ENCODE data around the gene MYL10.
"Not testable (repeated sequence)": the region's sequence is repeated elsewhere in the genome, so short reads cannot be mapped to it uniquely, and the experiment has no call there.

Gene MYL10

DNA sequence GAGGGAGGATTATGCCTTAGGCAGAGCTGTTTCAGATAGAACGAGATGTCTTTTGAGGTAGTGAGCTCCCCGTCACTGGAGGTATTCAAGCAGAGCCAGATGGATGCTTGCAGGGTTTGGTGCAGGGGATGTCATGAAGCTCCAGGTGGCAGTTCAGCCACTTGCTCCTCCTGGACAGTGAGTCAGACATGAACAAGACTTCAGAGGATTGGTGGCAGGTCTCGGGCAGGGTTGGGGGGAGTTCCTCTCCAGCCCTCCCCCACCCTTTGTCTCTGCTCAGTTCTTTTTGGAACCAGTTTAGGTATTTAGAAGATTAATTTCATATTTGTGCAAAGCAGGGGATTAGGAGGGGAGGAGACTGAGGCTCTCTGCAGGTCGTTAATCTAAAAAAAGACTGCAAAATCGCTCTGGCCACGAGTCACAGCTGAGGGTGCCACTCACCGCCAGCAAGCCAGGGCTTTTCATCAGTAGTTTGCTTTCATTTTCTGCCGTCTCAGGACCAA is 21.5 kb upstream of the MYL10 start:
- DNase-seq = no peak

DNA sequence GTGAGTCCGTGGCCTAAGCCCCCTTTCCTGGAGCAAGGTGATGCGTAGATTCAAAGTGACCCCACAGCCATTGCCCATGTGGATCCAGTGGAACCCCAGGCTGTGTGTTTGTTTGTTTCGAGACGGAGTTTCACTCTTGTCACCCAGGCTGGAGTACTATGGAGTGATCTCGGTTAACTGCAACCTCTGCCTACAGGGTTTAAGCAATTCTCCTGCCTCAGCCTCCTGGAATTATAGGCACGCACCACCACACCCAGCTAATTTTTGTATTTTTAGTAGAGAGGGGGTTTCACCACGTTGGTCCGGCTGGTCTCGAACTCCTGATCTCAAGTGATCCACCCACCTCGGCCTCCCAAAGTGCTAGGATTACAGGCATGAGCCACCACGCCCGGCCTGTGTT is 18.8 kb upstream of the MYL10 start:
- DNase-seq = not testable (repeated sequence)

DNA sequence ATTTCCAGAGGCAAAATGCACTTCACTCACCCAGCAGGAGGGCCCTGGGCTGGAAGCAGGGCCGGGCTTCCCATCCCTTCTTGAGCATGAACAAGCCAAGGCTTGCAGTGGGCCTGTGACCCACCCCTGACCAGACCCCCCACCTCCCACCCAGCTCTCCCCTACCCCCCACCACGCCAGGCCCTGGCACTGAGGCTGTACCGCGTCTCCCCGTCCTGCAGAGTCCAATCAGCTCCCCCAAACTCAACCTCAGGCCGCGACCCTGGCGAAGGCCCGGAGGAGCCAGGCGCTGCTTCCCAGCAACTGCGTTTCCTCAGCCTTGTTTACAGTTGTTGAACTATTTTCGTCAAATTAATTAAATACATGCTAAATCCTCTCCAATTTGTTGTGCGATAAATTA is 16.9 kb upstream of the MYL10 start:
- DNase-seq = no peak

DNA sequence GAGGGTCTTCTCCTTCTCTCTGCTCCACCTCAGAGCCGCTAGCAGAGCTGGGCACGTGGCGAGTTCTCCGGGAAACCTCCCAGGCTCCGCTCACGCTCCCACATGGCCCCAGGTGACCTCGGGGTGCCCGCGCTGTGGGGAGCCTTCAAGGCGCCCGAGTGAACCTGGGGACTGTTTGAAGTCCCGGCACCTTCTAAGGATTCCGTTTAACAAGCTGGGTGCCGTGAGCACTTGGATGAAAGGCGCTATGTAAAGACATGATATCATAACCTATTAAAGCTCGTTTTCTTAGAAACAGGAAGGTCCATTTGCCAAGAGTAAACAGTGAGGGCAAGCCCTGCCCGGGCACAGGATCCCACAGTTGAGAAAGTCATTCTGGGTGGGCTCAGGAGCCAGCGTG is 15.8 kb upstream of the MYL10 start:
- DNase-seq = no peak

DNA sequence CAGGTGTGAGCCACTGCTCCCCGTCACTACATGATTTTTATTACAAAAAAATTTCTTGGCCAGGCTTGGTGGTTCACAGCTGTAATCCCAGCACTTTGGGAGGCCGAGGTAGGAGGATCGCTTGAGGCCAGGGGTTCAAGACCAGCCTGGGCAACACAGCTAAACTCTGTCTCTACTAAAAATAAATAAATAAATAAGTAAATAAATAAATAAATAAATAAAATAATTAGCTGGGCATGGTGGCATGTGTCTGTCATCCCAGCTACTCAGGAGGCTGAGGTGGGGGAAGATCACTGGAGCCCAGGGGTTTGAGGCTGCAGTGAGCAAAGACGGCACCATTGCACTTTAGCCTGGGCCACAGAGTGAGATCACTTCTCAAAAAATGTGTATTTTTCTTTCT is 10.0 kb upstream of the MYL10 start:
- not testable (repeated sequence) for DNase-seq

DNA sequence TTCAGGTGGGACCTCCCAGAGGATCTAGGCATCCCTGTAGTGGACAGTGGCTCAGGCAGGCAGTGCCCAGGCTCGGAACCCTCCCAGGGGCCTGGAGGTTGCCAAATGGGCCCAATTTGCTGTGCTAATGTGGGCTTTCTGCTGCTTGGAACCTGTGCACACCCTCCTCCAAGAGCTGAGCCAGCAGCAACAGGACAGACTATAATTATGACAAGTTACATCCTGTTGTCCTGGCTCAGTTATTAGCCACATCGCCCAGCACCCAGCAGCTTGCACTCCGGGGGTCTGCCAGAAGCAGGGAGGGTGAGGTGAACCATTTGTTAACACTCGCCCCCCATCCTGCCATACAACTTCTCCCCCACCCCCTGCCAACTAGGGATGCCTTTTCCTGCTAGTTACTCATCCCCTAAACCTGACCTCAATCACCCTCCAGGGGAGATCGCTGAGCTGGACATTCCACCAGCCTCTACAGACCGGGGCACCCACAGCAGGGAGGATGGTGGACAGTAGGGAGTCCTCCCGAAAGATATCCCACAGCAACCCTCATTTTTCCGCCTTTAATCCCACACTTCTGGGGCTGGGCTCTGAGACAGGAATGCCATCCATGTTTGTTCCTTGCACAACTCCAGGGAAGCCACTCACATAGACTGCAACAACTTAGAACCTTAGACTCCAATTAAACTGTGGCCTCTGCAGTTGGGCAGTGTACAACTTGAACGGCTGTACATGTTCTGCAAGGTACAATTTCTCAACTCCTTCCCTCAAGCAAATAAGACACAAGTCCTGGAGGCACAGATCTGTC is 7.9 kb upstream of the MYL10 start:
- DNase-seq = no peak

DNA sequence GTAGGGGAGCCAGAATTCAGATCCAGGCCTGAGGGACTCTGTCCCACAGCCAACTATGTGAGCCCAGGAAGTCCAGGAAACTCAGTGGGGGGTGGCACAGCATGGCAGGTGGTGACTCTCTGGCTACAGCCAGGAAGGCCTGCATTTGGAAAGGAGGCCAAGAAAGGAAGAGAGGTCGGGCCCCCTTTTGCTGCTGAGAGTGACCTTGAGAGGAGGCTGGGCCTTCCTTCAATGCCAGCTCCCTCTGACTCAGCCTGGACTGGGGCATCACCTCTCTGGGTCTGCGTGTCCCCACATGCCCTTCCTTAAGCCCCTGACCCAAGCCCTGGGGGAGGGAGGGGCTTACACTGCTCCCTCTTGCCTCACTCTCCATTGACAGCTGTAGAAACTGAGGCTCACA is 6.4 kb upstream of the MYL10 start:
- no peak for DNase-seq

DNA sequence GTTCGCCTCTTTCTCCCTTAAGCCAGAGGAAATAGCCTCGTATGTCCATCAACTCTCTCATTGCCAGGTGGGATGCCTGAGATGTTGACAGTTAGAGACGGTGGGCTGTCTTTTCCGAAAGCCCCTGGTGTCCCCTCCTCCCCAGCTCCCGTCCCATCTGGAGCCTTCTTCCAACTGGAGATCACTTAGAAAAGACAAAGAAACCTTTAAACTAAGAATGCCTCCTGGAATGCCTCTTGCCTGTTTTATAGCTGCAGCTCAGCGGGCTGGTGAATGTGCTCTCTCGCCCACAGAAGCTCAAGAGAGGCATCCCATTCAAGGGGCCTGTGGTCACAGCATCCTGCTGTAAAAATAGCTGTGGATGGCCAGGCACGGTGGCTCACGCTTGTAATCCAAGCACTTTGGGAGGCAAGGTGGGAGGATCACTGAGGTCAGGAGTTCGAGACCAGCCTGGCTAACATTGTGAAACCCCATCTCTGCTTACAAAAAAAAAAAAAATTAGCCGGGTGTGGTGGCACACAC is 5.2 kb upstream of the MYL10 start:
- DNase-seq = no peak

DNA sequence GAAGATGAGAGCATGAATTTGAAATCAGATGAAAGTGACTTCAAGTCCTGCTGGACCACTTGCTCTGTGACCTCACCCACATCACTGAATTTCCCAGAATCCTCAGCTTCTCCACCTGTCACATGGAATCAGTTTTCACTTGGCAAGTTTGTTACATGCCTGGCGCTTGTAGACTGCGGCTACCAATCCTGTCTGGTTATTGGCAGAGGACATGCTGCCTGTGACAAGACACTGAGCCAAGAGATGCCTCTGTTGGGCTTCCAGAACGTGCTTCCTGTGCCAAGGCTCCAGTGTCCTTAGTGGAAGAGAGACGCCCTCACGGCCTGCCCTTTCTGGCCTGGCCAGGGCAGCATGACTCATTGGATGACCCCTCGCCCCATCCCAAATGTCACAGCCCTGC is 4.4 kb upstream of the MYL10 start:
- DNase-seq = no peak

DNA sequence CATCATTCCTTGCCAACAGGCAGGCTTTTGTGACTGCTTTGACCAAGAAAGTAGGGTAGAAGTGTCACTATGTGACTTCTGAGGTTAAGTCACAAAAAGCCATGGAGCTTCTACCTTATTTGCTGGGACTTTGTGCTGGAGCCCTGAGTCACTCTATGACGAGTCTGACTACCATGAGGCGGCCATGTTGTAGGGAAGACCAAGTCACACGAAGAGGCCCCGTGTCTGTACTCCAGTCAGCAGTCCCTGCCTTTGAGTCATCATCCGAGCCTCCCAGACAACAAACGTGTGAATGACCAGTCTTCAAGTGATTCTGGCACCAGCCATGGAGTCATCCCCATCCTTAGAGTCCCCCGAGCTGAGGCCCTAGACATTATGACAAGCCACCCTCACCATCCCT is 3.5 kb upstream of the MYL10 start:
- DNase-seq = no peak

DNA sequence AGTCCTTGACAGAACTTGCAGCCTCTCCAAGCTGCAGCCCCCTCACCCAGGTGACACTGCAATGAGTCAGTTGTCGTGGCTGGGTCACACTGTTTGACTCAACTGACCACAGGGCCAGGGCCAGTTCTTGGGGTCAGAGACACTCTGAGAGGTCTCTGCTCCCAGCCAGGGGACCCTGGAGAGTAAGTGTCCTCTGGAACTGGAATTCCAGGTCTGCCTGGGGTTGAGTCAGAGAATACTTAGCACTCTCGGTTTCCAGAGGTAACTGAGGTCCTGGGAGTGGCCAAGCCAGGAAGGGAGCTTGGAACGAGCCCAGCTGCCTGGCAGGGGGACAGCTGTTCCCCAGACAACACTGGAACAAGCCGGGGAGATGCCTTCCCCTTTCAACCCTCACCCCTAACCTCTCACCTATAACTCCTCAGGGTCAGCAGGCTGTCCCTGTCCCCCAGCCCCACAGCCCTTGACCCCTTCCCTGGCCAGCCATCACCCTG is 2.2 kb upstream of the MYL10 start:
- DNase-seq = no peak

DNA sequence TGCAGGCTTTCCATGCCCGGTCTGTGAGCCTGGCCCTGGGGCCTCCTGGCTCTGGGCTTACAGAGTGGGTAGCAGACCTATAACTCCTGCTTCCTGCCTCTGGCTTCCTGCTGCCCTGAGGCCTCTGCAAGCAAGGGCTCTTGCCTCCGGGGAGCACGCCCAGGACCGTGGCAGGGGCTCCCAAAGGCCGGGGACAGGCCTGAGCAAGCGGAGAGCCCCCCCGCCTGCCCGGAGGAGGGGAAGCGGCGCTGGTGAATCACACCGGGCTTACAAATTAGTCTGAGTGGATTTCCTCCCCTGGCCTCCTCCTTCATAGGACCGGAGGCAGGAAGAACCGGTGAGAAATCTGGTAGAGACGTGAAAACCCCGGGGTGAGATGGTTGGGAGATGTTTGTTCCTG is 1.5 kb upstream of the MYL10 start:
- DNase-seq = no peak

DNA sequence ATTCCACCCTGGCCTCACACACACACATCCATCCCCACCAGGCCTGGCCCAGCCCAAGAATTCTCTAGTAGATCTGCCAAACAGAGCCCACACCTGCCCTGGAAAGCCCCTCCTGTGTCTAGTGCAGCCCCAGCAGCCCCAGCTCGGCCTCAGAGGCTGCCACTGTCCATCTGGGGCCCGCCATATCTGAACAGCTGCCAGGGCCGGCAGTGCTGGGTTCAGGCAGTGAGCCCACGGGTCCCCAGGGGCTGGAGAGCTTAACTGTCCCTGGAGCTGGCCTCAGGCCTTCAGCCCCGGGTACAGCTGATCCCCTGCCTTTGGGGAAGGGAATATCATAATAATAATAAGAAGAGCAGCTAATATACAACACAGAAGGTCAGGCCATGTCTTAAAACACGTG is 574 bp downstream of the MYL10 start:
- DNase-seq = no peak

DNA sequence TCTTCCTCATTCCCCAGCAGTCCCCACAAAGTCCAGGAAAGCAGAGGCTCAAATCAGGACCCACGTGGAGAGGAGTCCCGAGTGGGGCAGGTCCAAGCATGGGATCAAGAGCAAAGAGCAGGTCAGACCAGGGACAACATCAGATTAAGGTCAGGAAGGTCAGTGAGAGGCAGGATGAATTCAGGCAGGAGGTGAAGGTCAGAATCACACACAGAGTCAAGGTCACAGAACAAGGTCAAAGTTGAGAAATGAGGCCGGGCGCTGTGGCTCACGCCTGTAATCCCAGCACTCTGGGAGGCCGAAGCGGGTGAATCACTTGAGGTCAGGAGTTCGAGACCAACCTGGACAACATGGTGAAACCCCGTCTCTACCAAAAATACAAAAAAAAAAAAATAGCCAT is 2.3 kb downstream of the MYL10 start:
- DNase-seq = no peak

DNA sequence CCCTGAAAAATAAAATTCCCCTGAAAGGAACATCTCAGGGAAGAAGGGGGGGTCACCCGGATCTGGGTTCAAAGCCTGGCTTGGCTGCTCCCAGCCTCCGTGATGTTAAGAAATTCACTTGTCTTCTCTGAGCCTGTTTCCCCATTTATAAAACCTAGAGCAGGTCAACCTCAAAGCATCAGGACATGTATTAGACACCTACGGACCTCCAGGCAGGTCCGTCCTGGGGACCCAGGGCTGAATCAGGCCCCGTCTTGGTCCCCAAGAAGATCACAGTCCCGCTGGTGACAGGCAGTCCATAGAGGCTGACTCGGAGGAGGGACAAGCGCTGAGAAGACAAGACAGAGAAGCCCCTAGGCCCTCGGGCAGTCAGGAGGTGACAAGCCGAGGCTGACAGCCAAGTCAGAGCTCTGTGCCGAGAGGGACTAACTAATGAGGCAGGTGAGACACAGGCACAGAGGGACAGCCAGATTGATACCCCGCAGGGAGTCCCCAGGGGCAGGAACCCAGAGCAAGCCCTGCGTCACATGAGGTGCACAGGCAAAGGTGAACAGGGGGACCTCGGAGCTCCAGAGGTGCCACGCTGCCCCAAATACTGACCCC is 2.9 kb downstream of the MYL10 start:
- DNase-seq = no peak

DNA sequence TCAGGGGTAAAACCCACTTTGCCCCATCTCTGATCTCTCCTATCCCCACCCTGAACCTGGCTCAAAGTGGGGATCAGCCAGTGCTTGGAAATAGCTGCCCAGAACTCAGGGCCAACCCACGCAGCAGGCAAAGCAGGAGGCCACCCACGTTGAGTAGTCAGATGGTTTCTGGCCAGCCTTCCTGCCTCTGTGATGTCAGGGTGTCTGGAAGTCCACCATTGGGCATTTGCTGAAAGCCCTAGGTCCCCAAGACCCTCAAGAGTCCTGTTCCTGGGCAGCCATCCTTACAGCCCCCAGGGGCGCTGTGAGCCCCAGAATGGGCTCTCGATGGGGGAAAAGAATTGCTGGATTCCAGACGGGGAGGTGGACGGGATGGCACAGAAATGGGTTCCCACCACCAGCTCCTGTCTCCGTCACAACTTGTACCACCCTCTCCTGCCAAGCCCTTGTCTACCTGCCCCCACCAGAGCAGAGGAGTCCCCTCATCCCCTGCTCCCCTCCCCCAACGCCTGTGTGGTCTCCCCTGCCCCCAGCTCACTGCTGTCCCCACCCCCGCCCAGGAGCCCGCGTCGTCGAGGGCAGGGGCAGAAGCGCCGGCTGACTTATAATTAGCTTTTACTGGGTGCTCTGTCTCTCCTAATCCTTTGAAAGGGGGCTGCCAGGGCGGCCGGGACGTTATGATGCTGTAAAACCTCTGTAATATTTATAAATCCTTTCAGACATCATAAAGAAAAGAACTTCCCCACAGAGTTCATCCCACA is 3.9 kb downstream of the MYL10 start:
- no peak for DNase-seq

DNA sequence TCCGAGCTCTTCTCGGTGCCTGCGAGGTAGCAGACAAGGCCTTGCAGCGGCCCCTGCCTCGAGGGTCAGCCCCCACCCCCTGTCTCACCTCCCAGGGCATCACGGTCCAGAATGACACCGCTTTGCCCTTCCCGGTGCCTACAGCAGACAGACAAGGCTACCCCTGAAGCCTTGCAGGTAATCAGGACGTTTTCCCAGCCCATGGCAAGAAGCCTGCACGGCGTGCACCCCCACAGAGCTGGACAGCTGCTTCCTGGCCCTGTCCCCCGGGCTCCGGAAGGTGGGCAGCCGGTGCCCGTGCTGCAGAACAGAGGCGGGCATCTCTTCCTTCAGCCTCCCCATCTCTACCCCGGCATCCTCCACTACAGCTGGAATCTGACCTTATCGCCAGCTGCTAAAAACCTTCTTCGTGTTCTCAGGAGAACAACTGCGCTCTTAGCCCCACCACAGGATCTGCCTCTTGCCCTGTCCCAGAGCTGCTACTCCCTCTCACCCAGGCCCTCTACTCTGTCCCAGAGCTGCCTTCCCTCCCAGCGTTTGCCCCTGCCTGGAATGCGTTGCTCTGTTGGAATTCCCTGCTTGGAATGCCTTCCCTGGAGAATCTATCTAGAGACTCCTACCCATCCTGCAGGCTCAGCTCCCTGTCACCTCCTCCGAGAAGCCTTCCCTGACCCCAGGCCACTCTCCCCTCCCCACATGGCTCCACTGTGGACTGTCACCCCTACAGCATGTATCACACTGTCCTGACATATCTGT is 4.7 kb downstream of the MYL10 start:
- DNase-seq = no peak

DNA sequence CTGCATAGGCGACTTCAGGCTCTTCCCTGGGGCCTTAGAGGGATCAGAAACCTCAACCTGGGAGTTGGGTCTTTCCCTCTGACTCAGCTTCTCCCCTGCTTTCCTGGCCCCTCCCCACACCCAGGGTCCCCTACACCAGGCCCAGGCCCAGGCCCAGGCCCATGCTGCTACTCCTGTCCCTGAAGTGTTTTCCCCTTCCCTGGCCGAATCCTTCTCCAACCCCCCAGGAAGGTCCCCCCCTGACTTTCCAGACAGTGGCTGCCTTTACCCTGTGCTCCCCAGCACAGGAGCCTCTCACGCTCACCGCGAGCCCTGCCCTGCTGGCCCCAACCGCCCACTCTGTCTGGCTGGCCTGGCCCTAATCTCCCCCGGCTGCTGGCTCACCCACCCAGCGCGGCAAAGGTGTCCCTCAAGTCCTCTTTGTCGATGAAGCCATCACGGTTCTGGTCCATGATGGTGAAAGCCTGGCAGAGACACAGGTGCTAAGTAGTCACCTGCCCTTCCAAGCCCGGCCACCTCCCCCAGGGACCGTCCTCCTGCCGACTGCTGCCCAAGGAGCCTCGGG is 6.4 kb downstream of the MYL10 start:
- DNase-seq = no peak

DNA sequence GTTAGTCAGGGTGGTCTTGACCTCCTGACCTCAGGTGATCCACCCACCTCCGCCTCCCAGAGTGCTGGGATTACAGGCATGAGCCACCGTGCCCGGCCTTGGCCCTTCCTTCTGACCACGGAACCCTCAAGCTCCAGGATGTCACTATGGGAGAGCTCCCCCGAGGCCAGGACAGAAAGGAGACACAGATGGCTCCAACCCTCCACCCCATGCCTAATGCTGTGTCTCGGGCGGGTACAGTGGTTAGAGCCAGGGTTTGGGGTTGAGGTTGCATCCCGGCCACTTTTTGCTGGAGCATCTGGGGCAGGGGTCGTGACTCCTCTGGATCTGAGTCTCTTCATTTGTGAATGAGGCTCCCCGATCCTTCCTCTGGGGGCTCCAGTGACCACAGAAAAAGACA is 8.1 kb downstream of the MYL10 start:
- no peak for DNase-seq

DNA sequence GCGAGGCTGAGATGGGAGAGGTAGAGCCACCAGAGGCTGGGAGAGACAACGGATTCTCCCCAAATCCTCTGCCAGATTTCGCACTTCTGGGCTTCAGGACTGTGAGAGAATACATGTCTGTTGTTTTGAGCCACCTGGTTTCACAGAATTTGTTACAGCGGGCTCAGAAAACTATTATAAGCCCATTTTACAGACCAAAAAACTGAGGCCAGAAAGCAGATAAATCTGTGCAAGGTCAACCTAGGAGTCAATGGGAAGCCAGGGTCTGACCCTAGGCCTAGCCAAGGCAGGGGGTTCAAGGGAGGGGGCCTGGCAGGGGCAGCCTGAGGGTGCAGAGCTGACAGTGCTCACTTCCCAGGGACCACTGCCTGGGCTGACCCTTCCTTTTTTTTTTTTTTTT is 8.7 kb downstream of the MYL10 start:
- no peak for DNase-seq

DNA sequence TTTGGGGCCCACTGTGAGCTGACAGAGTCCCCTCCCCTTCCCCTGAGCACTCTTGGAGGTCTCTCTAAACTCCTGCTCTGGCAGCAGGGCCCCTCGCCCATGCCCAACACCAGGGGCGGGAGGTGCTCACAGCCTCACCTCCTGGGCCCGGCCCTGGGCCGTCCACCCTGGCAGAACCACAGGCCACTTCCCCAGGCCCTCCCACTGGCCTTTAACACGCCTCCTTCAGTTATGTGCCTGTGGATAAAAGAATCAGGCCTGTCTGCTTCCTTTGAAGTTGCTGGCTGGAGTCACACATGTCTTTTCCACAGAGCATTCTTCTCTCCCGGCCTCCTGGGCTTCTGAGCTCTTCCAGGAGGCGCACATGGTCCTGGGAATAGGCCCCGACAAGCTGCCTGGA is 10.2 kb downstream of the MYL10 start:
- DNase-seq = no peak

DNA sequence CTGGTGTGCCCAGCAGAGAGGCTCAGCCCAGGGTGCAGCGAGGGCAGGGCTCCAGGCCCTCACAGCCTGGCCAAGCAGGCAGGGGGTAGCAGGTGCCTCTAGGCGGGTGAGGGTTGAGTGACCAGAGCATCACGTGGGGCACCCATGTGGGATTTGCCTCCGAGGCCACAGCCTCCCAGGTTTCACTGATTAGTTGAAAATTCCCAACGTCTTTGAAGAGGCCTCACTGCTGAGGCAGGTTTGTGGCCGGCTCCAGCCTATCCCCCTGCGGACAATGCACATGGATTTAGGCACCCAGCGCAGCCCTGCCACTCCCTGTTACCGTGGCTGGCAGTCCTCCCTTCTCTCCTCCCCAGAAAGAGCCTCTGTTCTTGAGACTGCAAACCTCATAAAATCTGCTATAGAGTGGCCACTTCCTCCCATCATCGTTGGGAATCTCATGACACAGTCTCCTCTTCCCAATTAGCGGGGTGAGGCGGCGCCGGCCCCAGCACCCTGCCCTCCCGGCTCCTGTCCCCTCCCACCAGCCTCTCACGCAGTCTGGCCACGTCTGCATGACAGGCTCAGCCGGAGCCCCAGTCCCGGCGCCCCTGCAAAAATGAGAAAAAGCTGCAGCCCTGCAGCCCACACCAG is 10.8 kb downstream of the MYL10 start:
- DNase-seq = no peak
